LNCaP clone FGC (cell line): ENCODE measurements around the gene PPIL1.
"Not testable (repeated sequence)": the region's sequence is repeated elsewhere in the genome, so short reads cannot be mapped to it uniquely, and the experiment has no call there.

Source experiments
- DNase-seq: peaks from one replicate; pipeline ENCODE4 v3.0.0-alpha.2; 2011; ENCODE audit warnings: low read depth
- H3K4me3 ChIP-seq: 2 replicates; pipeline ENCODE4 v1.5.1; 2011; ENCODE audit warnings: mild to moderate bottlenecking, low read depth, low read length, control low read depth
- CTCF ChIP-seq: IDR thresholded peaks from 2 replicates; pipeline ENCODE4 v1.5.1; 2012; ENCODE audit warnings: mild to moderate bottlenecking; ENCODE audit not compliant: control insufficient read depth, insufficient read depth; ENCODE audit errors: extremely low read depth

Gene PPIL1

GRCh38 chr6:36906539-36907325, 32.1 kb upstream of the PPIL1 start:
- no peak overlapping the region for H3K4me3 ChIP-seq
- peak; percentile 94 for DNase-seq
- TF ChIP-seq CTCF = no peak

GRCh38 chr6:36904851-36905393, 30.3 kb upstream of the PPIL1 start:
- no peak for TF ChIP-seq CTCF
- no peak for DNase-seq

GRCh38 chr6:36904114-36904513, 29.5 kb upstream of the PPIL1 start:
- no peak for TF ChIP-seq CTCF
- DNase-seq = no peak
- H3K4me3 ChIP-seq = no peak overlapping the region

More at GRCh38 chr6:36904851-36905393, 30.3 kb upstream of the PPIL1 start:
- no peak overlapping the region for H3K4me3 ChIP-seq

GRCh38 chr6:36897609-36898008, 23.0 kb upstream of the PPIL1 start:
- no peak for DNase-seq
- TF ChIP-seq CTCF = peak; percentile 39
- no peak overlapping the region for H3K4me3 ChIP-seq

GRCh38 chr6:36893976-36894932, 19.7 kb upstream of the PPIL1 start:
- no peak for DNase-seq
- H3K4me3 ChIP-seq = no peak overlapping the region
- no peak for TF ChIP-seq CTCF

GRCh38 chr6:36891153-36891552, 16.6 kb upstream of the PPIL1 start:
- DNase-seq, H3K4me3 ChIP-seq: not testable (repeated sequence)

- no peak overlapping the region for H3K4me3 ChIP-seq
- TF ChIP-seq CTCF = no peak
- DNase-seq = no peak
These were observed 15.6 kb upstream of the PPIL1 start for GRCh38 chr6:36890112-36890663.
